GM23338 (cell line): ENCODE results near the gene ZNF184. TPM values are rescaled to one million over a fixed set of nuclear protein-coding genes. Genes with fewer than 3 reads are reported as not detected.

Source experiments
- ATAC-seq: fragments of 200-7000 bp; cut with Tn5 transposase; 3 replicates; pipeline ENCODE4 v1.9.1; 2020
- DNase-seq: peaks from one replicate; pipeline ENCODE4 v3.0.0-alpha.2; 2015; ENCODE audit warnings: low spot score
- H2AFZ ChIP-seq: fragments of 200-600 bp; sonication (generic); 2 replicates; pipeline ENCODE4 v1.8.0; 2016; ENCODE audit warnings: antibody characterized with exemption, mild to moderate bottlenecking, moderate library complexity
- H3F3A ChIP-seq: fragments of 200-600 bp; sonication (generic); replicated peaks from 2 replicates; pipeline ENCODE4 v1.8.0; 2017; ENCODE audit warnings: antibody characterized with exemption, mixed run types, low read depth
- H3K27ac ChIP-seq: fragments of 200-600 bp; sonication (generic); 2 replicates; pipeline ENCODE4 v1.6.1; 2016; ENCODE audit warnings: low read depth
- H3K27me3 ChIP-seq: fragments of 200-600 bp; sonication (generic); 2 replicates; pipeline ENCODE4 v1.8.0; 2016; ENCODE audit warnings: mild to moderate bottlenecking, mixed run types, moderate library complexity; ENCODE audit not compliant: insufficient read depth
- H3K36me3 ChIP-seq: fragments of 200-600 bp; sonication (generic); 2 replicates; pipeline ENCODE4 v1.8.0; 2016; ENCODE audit warnings: mild to moderate bottlenecking; ENCODE audit not compliant: insufficient read depth
- H3K4me1 ChIP-seq: fragments of 200-600 bp; sonication (generic); 2 replicates; pipeline ENCODE4 v1.8.0; 2016; ENCODE audit warnings: mild to moderate bottlenecking, moderate library complexity; ENCODE audit not compliant: insufficient read depth
- H3K4me2 ChIP-seq: fragments of 200-600 bp; sonication (generic); 2 replicates; pipeline ENCODE4 v1.7.1; 2017; ENCODE audit warnings: mixed run types
- H3K4me3 ChIP-seq: fragments of 200-600 bp; sonication (generic); 2 replicates; pipeline ENCODE4 v1.6.1; 2016; ENCODE audit warnings: mixed run types
- H3K79me2 ChIP-seq: fragments of 200-600 bp; sonication (generic); replicated peaks from 2 replicates; pipeline ENCODE4 v1.8.0; 2017; ENCODE audit warnings: mild to moderate bottlenecking; ENCODE audit not compliant: insufficient read depth
- H3K9me2 ChIP-seq: fragments of 200-600 bp; sonication (generic); 2 replicates; pipeline ENCODE4 v1.8.0; 2017; ENCODE audit not compliant: insufficient read depth
- H4K20me1 ChIP-seq: fragments of 200-600 bp; sonication (generic); replicated peaks from 2 replicates; pipeline ENCODE4 v1.8.0; 2017; ENCODE audit warnings: mild to moderate bottlenecking; ENCODE audit not compliant: insufficient read depth
- H3K27ac Mint-ChIP-seq: 2 replicates; pipeline ENCODE4 v1.8.0; 2020; ENCODE audit warnings: inconsistent platforms, mild to moderate bottlenecking, moderate library complexity, mixed read lengths
- H3K27me3 Mint-ChIP-seq: 3 replicates; pipeline ENCODE4 v1.8.0; 2022; ENCODE audit warnings: low read depth, mild to moderate bottlenecking, moderate library complexity, mixed read lengths, inconsistent platforms; ENCODE audit not compliant: insufficient read depth, poor library complexity
- H3K36me3 Mint-ChIP-seq: 3 replicates; pipeline ENCODE4 v1.8.0; 2021; ENCODE audit warnings: low read depth, mild to moderate bottlenecking, inconsistent platforms, moderate library complexity, mixed read lengths
- H3K4me1 Mint-ChIP-seq: 3 replicates; pipeline ENCODE4 v1.8.0; 2020; ENCODE audit warnings: mild to moderate bottlenecking, inconsistent platforms, mixed read lengths
- H3K4me3 Mint-ChIP-seq: 3 replicates; pipeline ENCODE4 v1.8.0; 2021; ENCODE audit warnings: moderate library complexity, mild to moderate bottlenecking, inconsistent platforms, mixed read lengths
- H3K9me3 Mint-ChIP-seq: 3 replicates; pipeline ENCODE4 v1.8.0; 2020; ENCODE audit warnings: moderate library complexity, mild to moderate bottlenecking, inconsistent platforms, mixed read lengths
- CREB1 ChIP-seq: fragments of 250-450 bp; sonication (Bioruptor Pico); IDR thresholded peaks from 2 replicates; pipeline ENCODE4 v1.5.0; 2020; ENCODE audit warnings: low read depth, mild to moderate bottlenecking, moderate library complexity
- ETS1 ChIP-seq: IDR thresholded peaks from 2 replicates; pipeline ENCODE4 v1.6.1; 2016; ENCODE audit warnings: antibody characterized with exemption
- EZH2 ChIP-seq: fragments of 200-600 bp; sonication (generic); IDR thresholded peaks from one replicate; pipeline ENCODE4 v1.8.0; 2017; ENCODE audit warnings: antibody characterized with exemption, mild to moderate bottlenecking, low read depth; ENCODE audit not compliant: unreplicated experiment
- EZH2phosphoT487 ChIP-seq: fragments of 200-600 bp; sonication (generic); IDR thresholded peaks from one replicate; pipeline ENCODE4 v1.8.1; 2018; ENCODE audit warnings: antibody characterized with exemption; ENCODE audit not compliant: unreplicated experiment
- POLR2AphosphoS5 ChIP-seq: IDR thresholded peaks from 2 replicates; pipeline ENCODE4 v1.6.1; 2016; ENCODE audit warnings: antibody characterized with exemption, low read depth
- REST ChIP-seq: IDR thresholded peaks from one replicate; pipeline ENCODE4 v1.6.1; 2018; ENCODE audit warnings: antibody characterized with exemption; ENCODE audit not compliant: unreplicated experiment
- STAT1 ChIP-seq: IDR thresholded peaks from one replicate; pipeline ENCODE4 v1.6.1; 2016; ENCODE audit warnings: antibody characterized with exemption; ENCODE audit not compliant: unreplicated experiment
- ZNF114 ChIP-seq: fragments of 250-450 bp; sonication (Bioruptor Pico); IDR thresholded peaks from 2 replicates; pipeline ENCODE4 v1.5.0; 2020; ENCODE audit warnings: mild to moderate bottlenecking, moderate library complexity
- ZNF331 ChIP-seq: fragments of 250-450 bp; sonication (Bioruptor Pico); IDR thresholded peaks from 2 replicates; pipeline ENCODE4 v1.5.0; 2020; ENCODE audit warnings: low read depth, mild to moderate bottlenecking, moderate library complexity
- polyA plus RNA-seq: library from polyadenylated mRNA; unstranded; fragments of >200 nt; fragmentation: Nextera tagmentation; extraction: Ambion mirVana; gene quantifications from 2 replicates; pipeline ENCODE4 v1.2.1, GENCODE V29; 2016
- total RNA-seq: library from RNA; depleted of rRNA; stranded (reverse); fragments of >200 nt; shearing (Covaris generic); gene quantifications from 2 replicates; pipeline ENCODE4 v1.2.3, GENCODE V29; 2014
- TF ChIP-seq, protein P1 (sequence below): fragments of 250-450 bp; sonication (Bioruptor Pico); IDR thresholded peaks from 2 replicates; pipeline ENCODE4 v1.5.0; 2020; ENCODE audit warnings: mild to moderate bottlenecking, moderate library complexity

ZNF184 gene
- total and polyA plus RNA-seq, 2 experiments from 2014 or later = 6.0 to 10.6 TPM

- TF ChIP-seq REST (no peak), ETS1 (no peak)
Measured at GRCh38 chr6:27501187-27501586, 28.3 kb upstream of the ZNF184 start (continued).

GRCh38 chr6:27500177-27500576, 27.3 kb upstream of the ZNF184 start:
- Mint-ChIP-seq H3K27me3 (peaks cover 23% of the 10 kb centered on the region), H3K4me3 (peak overlapping the region; percentile 64), H3K9me3 (peaks cover 10% of the 10 kb centered on the region; the same call in 2 of the 3 replicates), H3K36me3 (peaks cover 3% of the 10 kb centered on the region; the same call in 1 of the 3 replicates), H3K27ac (no peak overlapping the region), H3K4me1 (peaks cover 19% of the 10 kb centered on the region; the same call in 2 of the 3 replicates)
- no peak for ATAC-seq
- Histone ChIP-seq H3K4me2 (peak overlapping the region; percentile 76), H3K27ac (no peak overlapping the region), H3K79me2 (no peaks in the 10 kb centered on the region), H4K20me1 (no peaks in the 10 kb centered on the region), H3K4me3 (peak overlapping the region; percentile 46), H3K4me1 (peaks cover 9% of the 10 kb centered on the region), H3K9me2 (no peaks in the 10 kb centered on the region), H3K36me3 (no peaks in the 10 kb centered on the region), H3F3A (no peaks in the 10 kb centered on the region; the same call in 1 of the 2 replicates), H3K27me3 (no peaks in the 10 kb centered on the region), H2AFZ (peak overlapping the region; percentile 67; the same call in 1 of the 2 replicates)
- TF ChIP-seq ZNF331 (no peak), POLR2AphosphoS5 (no peak), CREB1 (CRISPR knock-in tag) (no peak), STAT1 (no peak), ZNF114 (no peak), EZH2 (no peak), EZH2phosphoT487 (no peak), ETS1 (no peak)
- TF ChIP-seq, protein P1, sequence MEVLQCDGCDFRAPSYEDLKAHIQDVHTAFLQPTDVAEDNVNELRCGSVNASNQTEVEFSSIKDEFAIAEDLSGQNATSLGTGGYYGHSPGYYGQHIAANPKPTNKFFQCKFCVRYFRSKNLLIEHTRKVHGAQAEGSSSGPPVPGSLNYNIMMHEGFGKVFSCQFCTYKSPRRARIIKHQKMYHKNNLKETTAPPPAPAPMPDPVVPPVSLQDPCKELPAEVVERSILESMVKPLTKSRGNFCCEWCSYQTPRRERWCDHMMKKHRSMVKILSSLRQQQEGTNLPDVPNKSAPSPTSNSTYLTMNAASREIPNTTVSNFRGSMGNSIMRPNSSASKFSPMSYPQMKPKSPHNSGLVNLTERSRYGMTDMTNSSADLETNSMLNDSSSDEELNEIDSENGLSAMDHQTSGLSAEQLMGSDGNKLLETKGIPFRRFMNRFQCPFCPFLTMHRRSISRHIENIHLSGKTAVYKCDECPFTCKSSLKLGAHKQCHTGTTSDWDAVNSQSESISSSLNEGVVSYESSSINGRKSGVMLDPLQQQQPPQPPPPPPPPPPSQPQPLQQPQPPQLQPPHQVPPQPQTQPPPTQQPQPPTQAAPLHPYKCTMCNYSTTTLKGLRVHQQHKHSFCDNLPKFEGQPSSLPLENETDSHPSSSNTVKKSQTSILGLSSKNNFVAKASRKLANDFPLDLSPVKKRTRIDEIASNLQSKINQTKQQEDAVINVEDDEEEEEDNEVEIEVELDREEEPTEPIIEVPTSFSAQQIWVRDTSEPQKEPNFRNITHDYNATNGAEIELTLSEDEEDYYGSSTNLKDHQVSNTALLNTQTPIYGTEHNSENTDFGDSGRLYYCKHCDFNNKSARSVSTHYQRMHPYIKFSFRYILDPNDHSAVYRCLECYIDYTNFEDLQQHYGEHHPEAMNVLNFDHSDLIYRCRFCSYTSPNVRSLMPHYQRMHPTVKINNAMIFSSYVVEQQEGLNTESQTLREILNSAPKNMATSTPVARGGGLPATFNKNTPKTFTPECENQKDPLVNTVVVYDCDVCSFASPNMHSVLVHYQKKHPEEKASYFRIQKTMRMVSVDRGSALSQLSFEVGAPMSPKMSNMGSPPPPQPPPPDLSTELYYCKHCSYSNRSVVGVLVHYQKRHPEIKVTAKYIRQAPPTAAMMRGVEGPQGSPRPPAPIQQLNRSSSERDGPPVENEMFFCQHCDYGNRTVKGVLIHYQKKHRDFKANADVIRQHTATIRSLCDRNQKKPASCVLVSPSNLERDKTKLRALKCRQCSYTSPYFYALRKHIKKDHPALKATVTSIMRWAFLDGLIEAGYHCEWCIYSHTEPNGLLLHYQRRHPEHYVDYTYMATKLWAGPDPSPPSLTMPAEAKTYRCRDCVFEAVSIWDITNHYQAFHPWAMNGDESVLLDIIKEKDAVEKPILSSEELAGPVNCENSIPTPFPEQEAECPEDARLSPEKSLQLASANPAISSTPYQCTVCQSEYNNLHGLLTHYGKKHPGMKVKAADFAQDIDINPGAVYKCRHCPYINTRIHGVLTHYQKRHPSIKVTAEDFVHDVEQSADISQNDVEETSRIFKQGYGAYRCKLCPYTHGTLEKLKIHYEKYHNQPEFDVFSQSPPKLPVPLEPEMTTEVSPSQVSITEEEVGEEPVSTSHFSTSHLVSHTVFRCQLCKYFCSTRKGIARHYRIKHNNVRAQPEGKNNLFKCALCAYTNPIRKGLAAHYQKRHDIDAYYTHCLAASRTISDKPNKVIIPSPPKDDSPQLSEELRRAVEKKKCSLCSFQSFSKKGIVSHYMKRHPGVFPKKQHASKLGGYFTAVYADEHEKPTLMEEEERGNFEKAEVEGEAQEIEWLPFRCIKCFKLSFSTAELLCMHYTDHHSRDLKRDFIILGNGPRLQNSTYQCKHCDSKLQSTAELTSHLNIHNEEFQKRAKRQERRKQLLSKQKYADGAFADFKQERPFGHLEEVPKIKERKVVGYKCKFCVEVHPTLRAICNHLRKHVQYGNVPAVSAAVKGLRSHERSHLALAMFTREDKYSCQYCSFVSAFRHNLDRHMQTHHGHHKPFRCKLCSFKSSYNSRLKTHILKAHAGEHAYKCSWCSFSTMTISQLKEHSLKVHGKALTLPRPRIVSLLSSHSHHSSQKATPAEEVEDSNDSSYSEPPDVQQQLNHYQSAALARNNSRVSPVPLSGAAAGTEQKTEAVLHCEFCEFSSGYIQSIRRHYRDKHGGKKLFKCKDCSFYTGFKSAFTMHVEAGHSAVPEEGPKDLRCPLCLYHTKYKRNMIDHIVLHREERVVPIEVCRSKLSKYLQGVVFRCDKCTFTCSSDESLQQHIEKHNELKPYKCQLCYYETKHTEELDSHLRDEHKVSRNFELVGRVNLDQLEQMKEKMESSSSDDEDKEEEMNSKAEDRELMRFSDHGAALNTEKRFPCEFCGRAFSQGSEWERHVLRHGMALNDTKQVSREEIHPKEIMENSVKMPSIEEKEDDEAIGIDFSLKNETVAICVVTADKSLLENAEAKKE (CRISPR knock-in tag) = no peak
- DNase-seq = peak; percentile 62
